K562 (cell line): ENCODE data around the gene APCDD1. TPM values are rescaled to one million over a fixed set of nuclear protein-coding genes. Genes with fewer than 3 reads are reported as not detected.

Experiments
- ATAC-seq: fragments of 200-7000 bp; cut with Tn5 transposase; 3 replicates; pipeline ENCODE4 v1.9.1; 2020; ENCODE audit warnings: moderate library complexity
- BruUV-seq: library from RNA; stranded (reverse); fragments of 400-500 nt; replicated peaks from 2 replicates; lab custom pipeline; 2021; lab: Mats Ljungman, UMichigan
- CTCF ChIA-PET: fragments of 300-600 bp; formaldehyde crosslinking; extraction: SDS; loops from one replicate; lab custom pipeline; 2021; ENCODE audit warnings: low intra/inter-chr PET ratio; lab: Yijun Ruan, JAX
- POLR2A ChIA-PET: fragments of 300-600, 350-650 bp; sonication (Branson Sonifier 250); formaldehyde crosslinking; extraction: SDS; loops from one replicate; lab custom pipeline; 2021; ENCODE audit warnings: antibody characterized with exemption, inconsistent platforms; lab: Yijun Ruan, JAX
- DNase-seq, 4 experiments: peaks; one replicate each; pipeline versions ENCODE4 v3.0.0 to v3.0.0-alpha.2; 2011 to 2018; ENCODE audit warnings: low spot score in 3 of 4, mixed read lengths in 3 of 4; ENCODE audit errors: extremely low read depth in 1 of 4
- FAIRE-seq: peaks from 2 replicates; lab custom pipeline; 2011; peaks lifted over from hg19 to GRCh38; lab: Jason Lieb, UNC
- H2AFZ ChIP-seq: 2 replicates; pipeline ENCODE4 v1.6.0; 2011; ENCODE audit warnings: low read depth, low read length, control low read depth, inconsistent platforms
- H3K27ac ChIP-seq: fragments of 200-600 bp; 3 replicates; pipeline ENCODE4 v1.8.0; 2011; ENCODE audit warnings: low read depth, mild to moderate bottlenecking, control low read depth, inconsistent platforms, low read length, moderate library complexity, mixed read lengths; ENCODE audit errors: extremely low read depth
- H3K27me3 ChIP-seq, 2 experiments: fragments of 300-600 bp in 1 of 2; 2 replicates in 1 of 2; 3 replicates in 1 of 2; pipeline versions ENCODE4 v1.6.0 to v1.8.0; 2011; ENCODE audit warnings: inconsistent platforms in 2 of 2, low read length in 2 of 2, mild to moderate bottlenecking in 1 of 2, mixed read lengths in 1 of 2, moderate library complexity in 1 of 2; ENCODE audit not compliant: control insufficient read depth in 2 of 2, insufficient read depth in 2 of 2
- H3K36me3 ChIP-seq: fragments of 300-600 bp; 3 replicates; pipeline ENCODE4 v1.8.0; 2011; ENCODE audit warnings: mild to moderate bottlenecking, low read length, inconsistent platforms; ENCODE audit not compliant: control insufficient read depth, insufficient read depth
- H3K4me1 ChIP-seq, 2 experiments: fragments of 200-600 bp in 1 of 2; replicated peaks in 1 of 2; 2 replicates in 1 of 2; 3 replicates in 1 of 2; pipeline versions ENCODE4 v1.5.1 to v1.8.0; 2011; ENCODE audit warnings: inconsistent platforms in 2 of 2, low read length in 2 of 2, mild to moderate bottlenecking in 1 of 2, mixed read lengths in 1 of 2, moderate library complexity in 1 of 2; ENCODE audit not compliant: control insufficient read depth in 2 of 2, insufficient read depth in 2 of 2
- H3K4me2 ChIP-seq: 2 replicates; pipeline ENCODE4 v1.6.1; 2011; ENCODE audit warnings: low read length, control low read depth, inconsistent platforms, mixed read lengths; ENCODE audit not compliant: insufficient read depth
- H3K4me3 ChIP-seq: fragments of 200-600 bp; sonication (generic), shearing (Covaris generic); 2 replicates; pipeline ENCODE4 v1.5.1; 2016; ENCODE audit warnings: control low read depth, inconsistent platforms
- H3K79me2 ChIP-seq: fragments of 200-600 bp; 3 replicates; pipeline ENCODE4 v1.8.0; 2011; ENCODE audit warnings: low read length, inconsistent platforms; ENCODE audit not compliant: control insufficient read depth, insufficient read depth
- H3K9ac ChIP-seq, 2 experiments: 2 replicates each; pipeline versions ENCODE4 v1.6.0 to v1.6.1; 2011; ENCODE audit warnings: low read depth in 2 of 2, low read length in 2 of 2, control low read depth in 1 of 2, inconsistent platforms in 1 of 2, mild to moderate bottlenecking in 1 of 2, mixed read lengths in 1 of 2; ENCODE audit not compliant: insufficient read depth in 1 of 2
- H3K9me1 ChIP-seq: one replicate; pipeline ENCODE4 v1.6.0; 2011; ENCODE audit warnings: inconsistent platforms, mild to moderate bottlenecking, low read length, moderate library complexity; ENCODE audit not compliant: control insufficient read depth, insufficient read depth
- H3K9me3 ChIP-seq: replicated peaks from 2 replicates; pipeline ENCODE4 v1.5.1; 2011; ENCODE audit warnings: low read depth, low read length, inconsistent platforms; ENCODE audit not compliant: control insufficient read depth, insufficient read depth
- H4K20me1 ChIP-seq: replicated peaks from 2 replicates; pipeline ENCODE4 v1.6.1; 2011; ENCODE audit warnings: low read length, inconsistent platforms, mixed read lengths; ENCODE audit not compliant: control insufficient read depth, insufficient read depth
- CBFA2T3 ChIP-seq: fragments of 450-650 bp; IDR thresholded peaks from 2 replicates; pipeline ENCODE4 v1.6.1; 2017
- DDX20 ChIP-seq: fragments of 450-650 bp; IDR thresholded peaks from 2 replicates; pipeline ENCODE4 v1.6.1; 2016; ENCODE audit warnings: missing genetic modification characterization, low read depth, mild to moderate bottlenecking, missing compliant biosample characterization, moderate library complexity
- MAFG ChIP-seq: fragments of 450-650 bp; conservative IDR thresholded peaks from 2 replicates; pipeline ENCODE4 v1.6.1; 2016; ENCODE audit warnings: missing genetic modification characterization, missing compliant biosample characterization
- NFIX ChIP-seq: fragments of 250-450 bp; sonication (Bioruptor Pico); IDR thresholded peaks from 2 replicates; pipeline ENCODE4 v1.4.0; 2020; ENCODE audit warnings: low read depth, mild to moderate bottlenecking, moderate library complexity
- PHF20 ChIP-seq: fragments of 450-650 bp; IDR thresholded peaks from 2 replicates; pipeline ENCODE4 v1.6.1; 2018; ENCODE audit not compliant: partially characterized antibody
- PRPF4 ChIP-seq: fragments of 200-400 bp; formaldehyde crosslinking; IDR thresholded peaks from one replicate; pipeline ENCODE4 v1.6.1; 2017; ENCODE audit warnings: low read length, low read depth, mild to moderate bottlenecking; ENCODE audit not compliant: insufficient read depth, poor library complexity, severe bottlenecking
- SAFB2 ChIP-seq: fragments of 200-400 bp; formaldehyde crosslinking; IDR thresholded peaks from 2 replicates; pipeline ENCODE4 v1.6.1; 2018; ENCODE audit warnings: borderline replicate concordance, low read length, low read depth, moderate library complexity; ENCODE audit not compliant: severe bottlenecking
- SP2 ChIP-seq: IDR thresholded peaks from 2 replicates; pipeline ENCODE4 v1.6.1; 2011; ENCODE audit warnings: mild to moderate bottlenecking, low read depth, low read length, moderate library complexity; ENCODE audit not compliant: poor library complexity, severe bottlenecking; ENCODE audit errors: extremely low read depth
- TAF1 ChIP-seq: IDR thresholded peaks from 2 replicates; pipeline ENCODE4 v1.6.1; 2011; ENCODE audit warnings: mild to moderate bottlenecking, low read length, moderate library complexity; ENCODE audit not compliant: insufficient read depth, control insufficient read depth, severe bottlenecking; ENCODE audit errors: extremely low read depth
- WHSC1 ChIP-seq: IDR thresholded peaks from one replicate; pipeline ENCODE4 v1.6.1; 2012; ENCODE audit warnings: low read length, control low read depth, inconsistent platforms
- WGBS: fragments of 100-300 bp; shearing (Covaris generic); methylation state at CpG from one replicate; pipeline ENCODE4 v1.1.6; 2016; ENCODE audit warnings: low coverage, mixed read lengths; ENCODE audit not compliant: insufficient coverage; ENCODE audit errors: missing lambda C conversion rate; 5-methylcytosine and 5-hydroxymethylcytosine counted together
- in situ Hi-C: fragments of 300-500 bp; cut with MboI; formaldehyde crosslinking; loops from 4 replicates; pipeline ENCODE4 v1.15.0; 2018; ENCODE audit warnings: inconsistent platforms, mixed read lengths
- intact Hi-C: fragments of 100-400 bp; cut with micrococcal nuclease; formaldehyde crosslinking; loops from 2 replicates; pipeline ENCODE4 v1.14.2; 2022
- polyA plus RNA-seq, 8 experiments: library from polyadenylated mRNA; depleted of rRNA in 4 of 8; stranded (reverse) in 5 of 8; unstranded in 3 of 8; fragments of >200 nt; fragmentation: Nextera tagmentation in 2 of 8; fragmentation: Illumina TruSeq in 1 of 8; extraction: Ambion mirVana in 2 of 8; extraction: Trizol in 1 of 8; gene quantifications; 2 replicates each; pipeline versions ENCODE4 v1.2.1 to v1.2.3, GENCODE V29; 2011 to 2014; ENCODE audit warnings: inconsistent platforms in 1 of 8, missing spikeins in 1 of 8
- total RNA-seq, 7 experiments: library from RNA; depleted of rRNA in 6 of 7; stranded (reverse); fragments of >200 nt in 6 of 7; fragmentation: Illumina TruSeq in 2 of 7; extraction: Trizol in 2 of 7; gene quantifications; 2 replicates each; pipeline versions ENCODE4 v1.2.1 to v1.2.3, GENCODE V29; 2011 to 2021; ENCODE audit warnings: low replicate concordance in 1 of 7
- TF ChIP-seq, protein P1 (sequence below): fragments of 450-650 bp; formaldehyde crosslinking; IDR thresholded peaks from 2 replicates; pipeline ENCODE4 v1.4.0; 2020; ENCODE audit warnings: mild to moderate bottlenecking, moderate library complexity
- TF ChIP-seq, protein P2 (sequence below): fragments of 250-450 bp; sonication (Bioruptor Pico); IDR thresholded peaks from 2 replicates; pipeline ENCODE4 v1.8.0; 2022; ENCODE audit warnings: inconsistent platforms, mild to moderate bottlenecking, moderate library complexity, borderline replicate concordance

The APCDD1 gene
- total and polyA plus RNA-seq, 9 of the 15 experiments (the other 6 are each of a cell fraction or from before 2014, with no cell fraction given), result 0.07 TPM; not detected in 8

DNA sequence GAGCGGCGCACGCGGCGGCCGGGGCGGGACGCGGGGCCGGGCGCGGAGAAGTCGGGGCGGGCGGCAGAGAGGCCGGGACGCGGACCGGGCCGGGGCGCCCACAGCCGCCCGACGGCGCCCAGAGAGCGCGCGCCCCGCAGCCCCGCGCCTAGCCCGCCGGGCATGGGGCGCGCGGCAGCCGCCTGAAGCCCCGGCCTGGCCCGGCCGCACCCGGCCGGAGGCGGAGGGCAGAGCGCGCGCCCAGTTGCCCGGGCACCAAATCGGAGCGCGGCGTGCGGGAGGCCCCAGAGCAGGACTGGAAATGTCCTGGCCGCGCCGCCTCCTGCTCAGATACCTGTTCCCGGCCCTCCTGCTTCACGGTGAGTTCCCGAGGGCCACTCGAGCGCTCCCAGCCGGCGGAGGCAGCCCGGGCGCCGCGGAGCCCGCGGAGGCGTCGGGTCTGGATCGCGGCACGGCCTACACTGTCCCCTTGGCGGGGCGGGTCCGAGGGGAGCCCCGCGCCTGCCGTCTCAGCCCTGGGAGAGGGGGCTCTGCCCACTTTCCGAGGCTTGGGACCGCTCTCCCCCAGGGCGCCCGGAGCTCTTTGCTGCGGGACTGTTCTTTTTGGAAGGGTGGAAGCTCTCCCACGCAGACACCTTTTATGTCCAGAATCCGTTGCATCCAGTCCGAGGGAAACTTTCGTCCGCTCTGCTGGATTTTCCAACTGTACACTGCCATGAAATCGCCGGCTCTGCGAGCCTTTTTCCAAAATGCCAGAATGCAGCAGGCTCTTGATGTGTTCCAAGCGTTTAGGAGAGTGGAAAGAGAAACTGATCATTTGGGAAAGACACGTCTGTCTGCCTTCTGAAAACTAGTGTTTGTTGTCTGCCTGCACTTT lies 484 bp downstream of the APCDD1 start:
- H3K4me2 ChIP-seq, result no peak overlapping the region
- intact Hi-C loops, result no loop called here
- 37% methylated on average over 57 of the region's 94 CpGs for WGBS

More for the DNA sequence above, 484 bp downstream of the APCDD1 start:
- no peak overlapping the region for H3K27ac ChIP-seq
- peaks cover 0 to 4% of the 10 kb centered on the region in 2 experiments; a peak in 1 of 5 replicates for H3K4me1 ChIP-seq
- H3K79me2 ChIP-seq, result no peaks in the 10 kb centered on the region
- no peak for FAIRE-seq
- TF ChIP-seq NFIX (CRISPR knock-in tag) (no peak), TAF1 (no peak), WHSC1 (no peak), MAFG (no peak), SAFB2 (no peak), PRPF4 (no peak), CBFA2T3 (no peak), SP2 (no peak), DDX20 (tag) (no peak), PHF20 (no peak)
- TF ChIP-seq, protein P1, sequence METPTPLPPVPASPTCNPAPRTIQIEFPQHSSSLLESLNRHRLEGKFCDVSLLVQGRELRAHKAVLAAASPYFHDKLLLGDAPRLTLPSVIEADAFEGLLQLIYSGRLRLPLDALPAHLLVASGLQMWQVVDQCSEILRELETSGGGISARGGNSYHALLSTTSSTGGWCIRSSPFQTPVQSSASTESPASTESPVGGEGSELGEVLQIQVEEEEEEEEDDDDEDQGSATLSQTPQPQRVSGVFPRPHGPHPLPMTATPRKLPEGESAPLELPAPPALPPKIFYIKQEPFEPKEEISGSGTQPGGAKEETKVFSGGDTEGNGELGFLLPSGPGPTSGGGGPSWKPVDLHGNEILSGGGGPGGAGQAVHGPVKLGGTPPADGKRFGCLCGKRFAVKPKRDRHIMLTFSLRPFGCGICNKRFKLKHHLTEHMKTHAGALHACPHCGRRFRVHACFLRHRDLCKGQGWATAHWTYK (CRISPR knock-in tag), result no peak
- TF ChIP-seq, protein P2, sequence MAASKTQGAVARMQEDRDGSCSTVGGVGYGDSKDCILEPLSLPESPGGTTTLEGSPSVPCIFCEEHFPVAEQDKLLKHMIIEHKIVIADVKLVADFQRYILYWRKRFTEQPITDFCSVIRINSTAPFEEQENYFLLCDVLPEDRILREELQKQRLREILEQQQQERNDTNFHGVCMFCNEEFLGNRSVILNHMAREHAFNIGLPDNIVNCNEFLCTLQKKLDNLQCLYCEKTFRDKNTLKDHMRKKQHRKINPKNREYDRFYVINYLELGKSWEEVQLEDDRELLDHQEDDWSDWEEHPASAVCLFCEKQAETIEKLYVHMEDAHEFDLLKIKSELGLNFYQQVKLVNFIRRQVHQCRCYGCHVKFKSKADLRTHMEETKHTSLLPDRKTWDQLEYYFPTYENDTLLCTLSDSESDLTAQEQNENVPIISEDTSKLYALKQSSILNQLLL, result no peak
- CTCF ChIA-PET, result no interaction called here
- no peak overlapping the region for H2AFZ ChIP-seq
- ATAC-seq, result no peak
- no peaks in the 10 kb centered on the region for H3K9me3 ChIP-seq
- DNase-seq, result no peak
- H4K20me1 ChIP-seq, result no peaks in the 10 kb centered on the region
- POLR2A ChIA-PET, result interaction anchor here (0.6 kb wide), 1 partner anchor 264 kb away, joined by 3 read pairs; no protein-coding TSS in a partner anchor
- no peak overlapping the region for H3K4me3 ChIP-seq
- no peak overlapping the region for H3K9ac ChIP-seq
- no peaks in the 10 kb centered on the region for H3K36me3 ChIP-seq
- no peaks in the 10 kb centered on the region for H3K9me1 ChIP-seq
- in situ Hi-C loops, result no loop called here
- no TSS peak for BruUV-seq
- peaks cover 12 to 33% of the 10 kb centered on the region in 2 experiments; a peak in 4 of 5 replicates for H3K27me3 ChIP-seq
